ENCODE data around the gene PCMTD2.

- TF ChIP-seq ZNF707 (tag by site-specific recombination; IDR thresholded peaks at IDR 0.05): no peak
- TF ChIP-seq CTCF (tag by site-specific recombination; IDR thresholded peaks at IDR 0.05): no peak
- no peak for TF ChIP-seq PRDM10 (tag by site-specific recombination; IDR thresholded peaks at IDR 0.05)
These were observed 19.1 kb upstream of the PCMTD2 start for GRCh38 chr20:64236137-64237088.
